ENCODE data around the gene TMEM59L. TPM values are rescaled to one million over a fixed set of nuclear protein-coding genes. Genes with fewer than 3 reads are reported as not detected.
A peak's percentile ranks its signal among the peaks of the same experiment; 100 is the strongest.

Gene TMEM59L
- total and polyA plus RNA-seq, 2 of the 13 experiments (the other 11 are each of a cell fraction or from before 2014, with no cell fraction given): 0.97 to 5.5 TPM

DNA sequence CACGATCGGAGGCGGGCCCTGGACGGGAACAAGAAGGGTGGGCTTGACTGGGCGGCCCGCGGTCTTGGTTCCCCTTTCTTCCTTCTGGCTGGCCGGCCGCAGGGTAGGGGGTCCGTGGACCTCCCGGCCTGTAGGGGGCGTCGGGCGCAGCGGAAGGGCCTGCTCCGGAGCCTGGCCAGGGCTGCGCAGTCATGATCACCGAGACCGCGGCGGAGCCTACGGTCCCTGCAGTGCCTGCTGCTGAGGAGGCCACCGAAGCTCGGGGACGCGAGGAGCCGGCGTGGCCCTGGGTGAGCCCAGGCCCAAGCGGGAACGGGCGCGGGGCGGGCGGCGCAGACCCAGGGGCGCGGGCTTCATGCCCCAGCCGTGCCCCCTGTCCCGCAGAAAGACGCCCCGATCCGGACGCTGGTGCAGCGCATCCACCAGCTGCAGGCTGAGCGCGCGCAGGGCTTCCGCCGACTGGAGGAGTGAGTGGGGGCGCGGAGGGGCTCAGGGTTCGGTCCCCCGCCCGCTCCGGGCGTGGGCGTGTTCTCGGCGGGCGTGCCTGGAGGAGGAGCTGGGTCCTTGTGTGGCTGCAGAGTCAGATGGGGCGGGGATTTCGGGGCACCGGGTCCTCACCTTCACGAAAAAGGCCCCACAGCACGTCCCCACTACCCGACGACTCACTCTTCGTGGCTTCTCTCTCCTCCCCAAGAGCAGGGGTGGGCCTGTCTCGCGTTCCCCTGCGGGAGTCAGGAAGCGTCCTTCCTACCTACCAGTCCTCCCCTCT, 23.9 kb upstream of the TMEM59L start, which contains the start of gene REX1BD (continued):
- TF ChIP-seq, protein P1, sequence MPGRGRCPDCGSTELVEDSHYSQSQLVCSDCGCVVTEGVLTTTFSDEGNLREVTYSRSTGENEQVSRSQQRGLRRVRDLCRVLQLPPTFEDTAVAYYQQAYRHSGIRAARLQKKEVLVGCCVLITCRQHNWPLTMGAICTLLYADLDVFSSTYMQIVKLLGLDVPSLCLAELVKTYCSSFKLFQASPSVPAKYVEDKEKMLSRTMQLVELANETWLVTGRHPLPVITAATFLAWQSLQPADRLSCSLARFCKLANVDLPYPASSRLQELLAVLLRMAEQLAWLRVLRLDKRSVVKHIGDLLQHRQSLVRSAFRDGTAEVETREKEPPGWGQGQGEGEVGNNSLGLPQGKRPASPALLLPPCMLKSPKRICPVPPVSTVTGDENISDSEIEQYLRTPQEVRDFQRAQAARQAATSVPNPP (CRISPR knock-in tag; IDR thresholded peaks at IDR 0.05): peak; percentile 66
- peak; percentile 95 for TF ChIP-seq RBFOX2 (IDR thresholded peaks at IDR 0.05; ENCODE audit: low read depth, low read length)
- TF ChIP-seq FOXO1 (CRISPR knock-in tag; IDR thresholded peaks at IDR 0.05): peak; percentile 84
- peak; percentile 79 for TF ChIP-seq PHF8 (CRISPR knock-in tag; IDR thresholded peaks at IDR 0.05)
- TF ChIP-seq, protein P2, sequence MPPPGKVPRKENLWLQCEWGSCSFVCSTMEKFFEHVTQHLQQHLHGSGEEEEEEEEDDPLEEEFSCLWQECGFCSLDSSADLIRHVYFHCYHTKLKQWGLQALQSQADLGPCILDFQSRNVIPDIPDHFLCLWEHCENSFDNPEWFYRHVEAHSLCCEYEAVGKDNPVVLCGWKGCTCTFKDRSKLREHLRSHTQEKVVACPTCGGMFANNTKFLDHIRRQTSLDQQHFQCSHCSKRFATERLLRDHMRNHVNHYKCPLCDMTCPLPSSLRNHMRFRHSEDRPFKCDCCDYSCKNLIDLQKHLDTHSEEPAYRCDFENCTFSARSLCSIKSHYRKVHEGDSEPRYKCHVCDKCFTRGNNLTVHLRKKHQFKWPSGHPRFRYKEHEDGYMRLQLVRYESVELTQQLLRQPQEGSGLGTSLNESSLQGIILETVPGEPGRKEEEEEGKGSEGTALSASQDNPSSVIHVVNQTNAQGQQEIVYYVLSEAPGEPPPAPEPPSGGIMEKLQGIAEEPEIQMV (CRISPR knock-in tag; IDR thresholded peaks at IDR 0.05; ENCODE audit: low read depth): peak; percentile 66
- no peak for TF ChIP-seq ATF7 (IDR thresholded peaks at IDR 0.05)
- no peak for TF ChIP-seq ATF7 (CRISPR knock-in tag; IDR thresholded peaks at IDR 0.05)
- TF ChIP-seq NFRKB (IDR thresholded peaks at IDR 0.05): no peak
- TF ChIP-seq, protein P3, sequence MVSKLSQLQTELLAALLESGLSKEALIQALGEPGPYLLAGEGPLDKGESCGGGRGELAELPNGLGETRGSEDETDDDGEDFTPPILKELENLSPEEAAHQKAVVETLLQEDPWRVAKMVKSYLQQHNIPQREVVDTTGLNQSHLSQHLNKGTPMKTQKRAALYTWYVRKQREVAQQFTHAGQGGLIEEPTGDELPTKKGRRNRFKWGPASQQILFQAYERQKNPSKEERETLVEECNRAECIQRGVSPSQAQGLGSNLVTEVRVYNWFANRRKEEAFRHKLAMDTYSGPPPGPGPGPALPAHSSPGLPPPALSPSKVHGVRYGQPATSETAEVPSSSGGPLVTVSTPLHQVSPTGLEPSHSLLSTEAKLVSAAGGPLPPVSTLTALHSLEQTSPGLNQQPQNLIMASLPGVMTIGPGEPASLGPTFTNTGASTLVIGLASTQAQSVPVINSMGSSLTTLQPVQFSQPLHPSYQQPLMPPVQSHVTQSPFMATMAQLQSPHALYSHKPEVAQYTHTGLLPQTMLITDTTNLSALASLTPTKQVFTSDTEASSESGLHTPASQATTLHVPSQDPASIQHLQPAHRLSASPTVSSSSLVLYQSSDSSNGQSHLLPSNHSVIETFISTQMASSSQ (IDR thresholded peaks at IDR 0.05; ENCODE audit: low read depth): no peak
- TF ChIP-seq, protein P3 (CRISPR knock-in tag; IDR thresholded peaks at IDR 0.05; ENCODE audit: borderline replicate concordance): peak; percentile 84
- 0 out of 2 replicates have a peak, but pooled peaks have one; percentile 3 for TF ChIP-seq ZNF546 (CRISPR knock-in tag; conservative IDR thresholded peaks at IDR 0.05)
- no peak for TF ChIP-seq EHMT2 (IDR thresholded peaks at IDR 0.05; ENCODE audit: borderline replicate concordance, low read depth, low read length)
- no peak for TF ChIP-seq HOXA9 (CRISPR knock-in tag; IDR thresholded peaks at IDR 0.05; ENCODE audit: borderline replicate concordance)
- no peak for TF ChIP-seq PRPF4 (IDR thresholded peaks at IDR 0.05; ENCODE audit: low read depth, low read length, poor library complexity, severe bottlenecking)
- TF ChIP-seq CBFB (CRISPR knock-in tag; IDR thresholded peaks at IDR 0.05): peak; percentile 86; the same call in 1 of the 2 replicates
- TF ChIP-seq ZSCAN12 (CRISPR knock-in tag; IDR thresholded peaks at IDR 0.05): no peak
- TF ChIP-seq, protein P4, sequence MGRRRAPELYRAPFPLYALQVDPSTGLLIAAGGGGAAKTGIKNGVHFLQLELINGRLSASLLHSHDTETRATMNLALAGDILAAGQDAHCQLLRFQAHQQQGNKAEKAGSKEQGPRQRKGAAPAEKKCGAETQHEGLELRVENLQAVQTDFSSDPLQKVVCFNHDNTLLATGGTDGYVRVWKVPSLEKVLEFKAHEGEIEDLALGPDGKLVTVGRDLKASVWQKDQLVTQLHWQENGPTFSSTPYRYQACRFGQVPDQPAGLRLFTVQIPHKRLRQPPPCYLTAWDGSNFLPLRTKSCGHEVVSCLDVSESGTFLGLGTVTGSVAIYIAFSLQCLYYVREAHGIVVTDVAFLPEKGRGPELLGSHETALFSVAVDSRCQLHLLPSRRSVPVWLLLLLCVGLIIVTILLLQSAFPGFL (CRISPR knock-in tag; IDR thresholded peaks at IDR 0.05): no peak
- peak; percentile 44; the same call in 1 of the 2 replicates for TF ChIP-seq ELF3 (CRISPR knock-in tag; IDR thresholded peaks at IDR 0.05)
- TF ChIP-seq DPF2 (CRISPR knock-in tag; IDR thresholded peaks at IDR 0.05; ENCODE audit: borderline replicate concordance, low read depth): peak; percentile 22; the same call in 1 of the 2 replicates
- TF ChIP-seq HHEX (CRISPR knock-in tag; IDR thresholded peaks at IDR 0.05): no peak
- TF ChIP-seq, protein P5, sequence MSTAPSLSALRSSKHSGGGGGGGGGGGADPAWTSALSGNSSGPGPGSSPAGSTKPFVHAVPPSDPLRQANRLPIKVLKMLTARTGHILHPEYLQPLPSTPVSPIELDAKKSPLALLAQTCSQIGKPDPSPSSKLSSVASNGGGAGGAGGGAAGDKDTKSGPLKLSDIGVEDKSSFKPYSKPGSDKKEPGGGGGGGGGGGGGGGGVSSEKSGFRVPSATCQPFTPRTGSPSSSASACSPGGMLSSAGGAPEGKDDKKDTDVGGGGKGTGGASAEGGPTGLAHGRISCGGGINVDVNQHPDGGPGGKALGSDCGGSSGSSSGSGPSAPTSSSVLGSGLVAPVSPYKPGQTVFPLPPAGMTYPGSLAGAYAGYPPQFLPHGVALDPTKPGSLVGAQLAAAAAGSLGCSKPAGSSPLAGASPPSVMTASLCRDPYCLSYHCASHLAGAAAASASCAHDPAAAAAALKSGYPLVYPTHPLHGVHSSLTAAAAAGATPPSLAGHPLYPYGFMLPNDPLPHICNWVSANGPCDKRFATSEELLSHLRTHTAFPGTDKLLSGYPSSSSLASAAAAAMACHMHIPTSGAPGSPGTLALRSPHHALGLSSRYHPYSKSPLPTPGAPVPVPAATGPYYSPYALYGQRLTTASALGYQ (CRISPR knock-in tag; IDR thresholded peaks at IDR 0.05): no peak
